NOMO-1 treated with DMSO at 0.1 percent for 48 hours (cell line): Measurements from ENCODE around the gene DDX54.

Experiments used
- DNase-seq: peaks from one replicate; lab custom pipeline; 2025; ENCODE audit not compliant: unreplicated experiment; lab: John Stamatoyannopoulos, UW

The DDX54 gene

DNA sequence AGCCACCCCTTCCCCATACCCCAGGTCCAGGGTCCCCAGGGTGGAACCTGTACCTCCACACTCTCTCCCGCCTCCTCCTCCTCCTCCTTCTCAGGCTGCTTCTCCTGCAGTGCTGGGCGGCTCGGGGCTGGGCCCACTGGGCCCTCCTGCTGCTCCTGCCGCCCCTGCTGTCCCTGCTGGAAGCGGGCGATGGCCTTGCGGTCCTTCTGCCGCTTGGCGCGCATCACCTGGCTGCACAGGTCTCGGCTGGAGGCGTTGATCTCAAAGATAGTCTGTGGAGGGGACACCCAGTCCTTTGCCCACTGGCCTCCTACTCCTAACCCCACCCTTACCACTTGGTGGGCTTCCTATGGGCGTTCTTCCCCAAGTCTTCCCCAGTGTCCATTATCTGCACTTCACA is 21.3 kb downstream of the DDX54 start:
- DNase-seq, result no peak

DNA sequence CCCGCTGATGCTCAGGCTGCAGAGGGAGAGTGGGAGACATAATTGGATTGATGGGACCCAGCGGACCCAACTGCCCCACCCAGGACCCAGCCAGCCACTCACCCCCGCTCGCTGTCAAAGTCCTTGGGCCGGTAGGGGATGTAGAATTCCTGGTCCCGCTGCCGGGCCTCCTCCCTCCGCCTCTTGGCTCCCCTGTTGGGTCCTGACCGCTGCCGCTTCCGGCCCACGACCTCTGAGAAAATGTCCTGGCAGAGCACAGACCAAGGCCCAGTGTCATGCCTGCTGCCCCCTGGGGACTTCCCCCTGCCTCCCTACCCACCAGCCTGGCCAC is 22.3 kb downstream of the DDX54 start:
- DNase-seq, result no peak

DNA sequence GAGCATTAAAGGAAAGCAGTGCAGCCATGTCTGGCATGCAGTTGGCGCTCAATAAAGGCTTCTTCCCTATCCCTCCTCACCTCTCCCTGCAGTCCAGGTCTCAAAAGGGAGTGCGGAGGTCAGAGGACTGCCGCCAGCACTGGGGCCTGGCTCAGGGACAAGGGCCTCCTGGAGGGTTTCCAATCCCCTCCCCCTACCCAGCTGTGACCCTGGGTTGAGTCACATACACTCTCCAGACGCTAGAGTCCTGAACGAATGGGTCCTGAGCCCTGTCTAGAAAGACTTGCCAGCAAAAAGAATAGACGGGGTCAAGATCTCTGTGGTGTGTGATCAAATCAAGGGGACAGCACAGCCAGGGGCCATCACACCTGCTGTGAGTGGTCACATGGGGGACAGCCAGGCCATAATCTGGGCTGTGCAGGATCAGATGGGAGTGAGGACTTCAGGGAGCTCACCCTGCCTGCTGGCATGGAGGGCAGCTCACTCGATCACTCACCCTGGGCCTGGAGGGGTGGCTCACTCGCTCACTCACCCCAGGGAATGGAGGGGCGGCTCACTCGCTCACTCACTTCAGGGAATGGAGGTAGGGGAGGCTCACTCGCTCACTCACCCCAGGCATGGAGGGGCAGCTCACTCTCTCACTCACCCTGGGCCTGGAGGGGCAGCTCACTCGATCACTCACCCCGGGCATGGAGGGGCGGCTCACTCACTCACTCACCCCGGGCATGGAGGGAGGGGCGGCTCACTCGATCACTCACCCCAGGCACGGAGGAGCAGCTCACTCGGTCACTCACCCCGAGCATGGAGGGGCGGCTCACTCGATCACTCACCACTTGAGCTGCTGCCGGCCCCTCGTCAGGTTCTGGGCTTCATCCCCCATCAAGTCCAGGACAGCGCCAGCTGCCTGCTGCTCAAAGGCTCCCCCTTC is 22.9 kb downstream of the DDX54 start:
- no peak for DNase-seq

DNA sequence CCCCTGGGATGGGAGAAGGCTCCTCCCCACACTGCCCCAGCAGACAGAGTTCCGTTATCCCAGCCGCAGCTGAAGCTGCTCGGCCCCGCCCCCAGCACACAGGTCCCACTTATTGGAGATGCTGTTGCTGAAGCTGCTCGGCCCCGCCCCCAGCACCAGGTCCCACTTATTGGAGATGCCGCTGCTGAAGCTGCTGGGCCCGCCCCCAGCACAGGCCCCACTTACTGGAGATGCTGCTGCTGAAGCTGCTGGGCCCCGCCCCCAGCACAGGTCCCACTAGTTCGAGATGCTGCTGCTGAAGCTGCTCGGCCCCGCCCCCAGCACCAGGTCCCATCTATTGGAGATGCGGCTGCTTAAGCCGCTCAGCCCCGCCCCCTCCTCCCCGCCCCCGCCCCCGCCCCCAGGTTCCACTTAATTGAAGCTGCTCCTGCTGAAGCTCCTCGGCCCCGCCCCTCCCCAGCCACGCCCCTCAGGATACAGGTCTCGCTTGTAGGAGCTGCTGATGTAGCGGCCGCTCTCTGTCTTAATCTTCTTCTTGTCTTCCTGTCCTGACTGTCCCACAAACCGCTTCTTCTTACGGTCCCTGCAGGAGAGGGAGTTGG is 23.8 kb downstream of the DDX54 start:
- DNase-seq, result no peak

DNA sequence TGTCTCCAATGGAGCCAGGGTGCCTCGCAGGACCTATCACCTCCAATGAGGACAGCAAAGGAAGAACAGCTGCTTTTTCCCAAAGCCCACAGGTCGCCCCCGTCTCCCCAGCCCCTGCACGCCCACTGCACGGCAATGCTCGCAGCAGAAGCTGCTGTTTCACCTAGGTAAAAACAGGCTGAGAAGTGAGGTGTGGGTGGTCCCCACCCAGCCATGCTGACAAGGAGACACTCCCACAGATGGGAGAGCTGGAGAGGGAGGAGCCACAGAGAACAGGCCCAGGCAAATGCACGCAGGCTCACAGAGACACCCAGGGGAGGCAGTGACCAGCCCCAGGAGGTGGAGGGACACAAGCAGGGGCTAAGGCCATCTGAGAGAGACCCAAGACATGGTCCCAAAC is 25.3 kb downstream of the DDX54 start:
- DNase-seq, result no peak

DNA sequence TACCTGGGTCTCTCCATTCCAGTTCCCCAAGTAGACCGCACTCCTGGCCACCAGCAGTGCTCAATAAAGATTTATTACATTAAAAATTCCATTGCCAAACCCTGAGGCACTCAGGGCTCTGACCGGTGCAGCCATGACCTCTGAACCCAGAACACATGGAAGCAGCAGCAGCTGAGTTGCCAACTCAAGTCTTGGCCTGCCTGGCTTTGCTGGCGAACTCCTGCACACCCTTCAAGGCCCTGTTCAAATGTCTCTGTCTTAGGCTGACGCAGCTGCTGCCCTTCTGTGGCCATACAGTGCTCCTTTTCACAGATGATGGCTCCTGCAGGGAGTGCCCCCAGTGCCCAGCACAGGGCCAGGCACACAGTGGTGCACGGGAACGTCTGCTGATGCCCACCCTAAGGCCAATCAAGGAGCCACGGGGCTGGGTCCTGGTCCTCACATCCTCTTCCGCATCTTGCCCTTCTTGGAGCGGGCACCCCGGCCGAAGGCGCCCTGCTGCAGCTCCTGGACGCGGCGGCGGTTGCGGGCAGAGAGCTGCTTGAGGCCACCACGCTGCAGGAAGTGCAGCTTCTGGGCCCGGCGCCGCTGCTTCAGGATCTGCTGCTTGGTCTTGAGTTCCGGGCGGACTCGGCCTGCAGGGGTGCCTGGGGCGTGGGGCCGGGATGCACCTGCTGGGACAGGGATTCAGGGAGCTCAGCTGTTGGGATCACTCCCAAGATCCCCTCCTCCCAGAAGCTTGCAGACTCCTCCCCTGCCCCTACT is 26.7 kb downstream of the DDX54 start:
- DNase-seq, result no peak

DNA sequence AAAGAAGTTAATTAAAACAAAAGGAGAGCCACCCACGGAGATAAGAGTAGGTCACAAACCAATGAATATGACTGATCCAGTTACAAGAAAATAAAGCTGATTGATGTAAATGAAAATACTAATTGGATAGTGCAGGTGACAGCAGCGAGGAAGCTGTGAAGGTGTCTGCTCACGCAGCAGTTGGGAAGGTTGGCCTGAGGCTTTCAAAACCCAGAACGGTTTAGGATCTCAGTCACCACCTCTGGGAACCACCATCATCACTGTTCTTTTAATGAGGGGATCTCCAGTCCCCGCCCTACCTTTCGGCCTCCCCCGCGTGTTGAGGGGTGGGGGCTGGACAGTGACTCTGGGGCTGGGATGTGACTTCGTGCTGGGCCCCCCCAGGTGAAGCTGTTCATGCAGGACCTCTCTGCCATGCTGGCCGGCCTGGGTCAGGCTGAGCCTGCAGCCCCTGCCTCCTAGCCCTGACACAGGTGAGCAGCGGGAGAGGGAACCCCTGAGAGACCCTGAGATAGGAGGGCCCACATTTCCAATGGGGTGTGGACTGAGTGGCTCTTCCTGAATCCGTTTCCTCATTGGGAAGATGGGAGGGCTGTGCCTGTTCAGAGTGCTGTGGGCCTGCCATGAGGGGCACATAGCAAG is 27.9 kb downstream of the DDX54 start:
- no peak for DNase-seq

DNA sequence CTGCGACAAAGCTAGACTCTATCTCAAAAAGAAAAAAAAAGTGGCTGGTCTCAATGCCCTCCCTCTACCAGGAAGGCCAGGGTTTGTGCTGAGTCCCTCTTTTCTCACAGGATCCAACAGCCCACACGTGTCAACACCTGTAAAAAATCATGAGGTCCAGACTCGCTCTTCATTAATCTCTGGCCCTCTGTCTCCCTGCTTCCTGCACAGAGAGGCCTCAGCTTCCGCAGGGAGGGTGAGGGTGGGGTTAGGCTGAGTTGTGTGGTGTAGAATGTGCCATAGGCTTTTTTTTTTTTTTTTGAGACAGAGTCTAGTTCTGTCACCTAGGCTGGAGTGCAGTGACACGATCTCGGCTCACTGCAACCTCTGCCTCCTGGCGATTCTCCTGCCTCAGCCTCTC is 29.6 kb downstream of the DDX54 start:
- no peak for DNase-seq

DNA sequence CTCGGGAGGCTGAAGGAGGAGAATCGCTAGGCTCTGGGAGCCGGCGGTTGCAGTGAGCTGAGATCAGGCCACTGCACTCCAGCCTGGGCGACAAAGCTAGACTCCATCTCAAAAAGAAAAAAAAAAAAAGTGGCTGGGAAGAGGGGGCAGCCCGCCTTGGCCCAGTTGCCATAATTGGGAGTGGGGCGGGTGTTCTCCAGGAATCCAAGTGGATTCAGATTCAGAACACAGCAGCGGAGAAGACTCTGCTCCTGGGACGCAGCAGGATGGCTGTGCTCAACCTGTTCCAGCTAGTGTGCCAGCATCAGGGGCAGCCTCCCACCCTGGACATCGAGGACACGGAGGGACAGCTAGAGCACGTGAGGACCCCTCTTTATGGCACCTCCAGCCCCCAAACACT is 30.2 kb downstream of the DDX54 start:
- no peak for DNase-seq

DNA sequence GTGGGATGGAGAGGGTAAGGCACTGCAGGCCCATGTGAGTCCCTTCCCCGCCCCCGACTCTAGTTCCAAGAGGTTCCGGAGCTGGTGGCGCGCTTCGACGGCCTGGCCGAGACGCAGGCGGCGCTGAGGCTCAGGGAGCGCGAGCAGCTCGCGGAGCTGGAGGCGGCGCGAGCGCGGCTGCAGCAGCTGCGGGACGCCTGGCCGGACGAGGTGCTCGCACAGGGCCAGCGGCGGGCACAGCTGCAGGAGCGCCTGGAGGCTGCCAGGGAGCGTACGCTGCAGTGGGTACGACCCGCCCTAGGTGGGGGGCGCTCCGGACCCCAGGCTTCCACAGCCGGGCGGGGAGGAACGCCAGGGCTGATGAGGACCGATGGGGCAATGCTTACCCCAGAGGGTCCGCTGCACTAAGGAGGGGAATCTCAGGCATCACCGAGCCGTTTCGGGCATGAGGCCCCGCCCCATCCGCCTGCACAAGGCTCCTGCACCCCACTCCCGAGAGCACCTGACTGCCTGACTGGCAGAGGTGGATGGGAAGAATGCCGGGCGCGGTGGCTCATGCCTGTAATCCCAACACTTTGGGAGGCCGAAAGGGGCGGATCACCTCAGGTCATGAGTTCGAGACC is 30.8 kb downstream of the DDX54 start:
- no peak for DNase-seq

DNA sequence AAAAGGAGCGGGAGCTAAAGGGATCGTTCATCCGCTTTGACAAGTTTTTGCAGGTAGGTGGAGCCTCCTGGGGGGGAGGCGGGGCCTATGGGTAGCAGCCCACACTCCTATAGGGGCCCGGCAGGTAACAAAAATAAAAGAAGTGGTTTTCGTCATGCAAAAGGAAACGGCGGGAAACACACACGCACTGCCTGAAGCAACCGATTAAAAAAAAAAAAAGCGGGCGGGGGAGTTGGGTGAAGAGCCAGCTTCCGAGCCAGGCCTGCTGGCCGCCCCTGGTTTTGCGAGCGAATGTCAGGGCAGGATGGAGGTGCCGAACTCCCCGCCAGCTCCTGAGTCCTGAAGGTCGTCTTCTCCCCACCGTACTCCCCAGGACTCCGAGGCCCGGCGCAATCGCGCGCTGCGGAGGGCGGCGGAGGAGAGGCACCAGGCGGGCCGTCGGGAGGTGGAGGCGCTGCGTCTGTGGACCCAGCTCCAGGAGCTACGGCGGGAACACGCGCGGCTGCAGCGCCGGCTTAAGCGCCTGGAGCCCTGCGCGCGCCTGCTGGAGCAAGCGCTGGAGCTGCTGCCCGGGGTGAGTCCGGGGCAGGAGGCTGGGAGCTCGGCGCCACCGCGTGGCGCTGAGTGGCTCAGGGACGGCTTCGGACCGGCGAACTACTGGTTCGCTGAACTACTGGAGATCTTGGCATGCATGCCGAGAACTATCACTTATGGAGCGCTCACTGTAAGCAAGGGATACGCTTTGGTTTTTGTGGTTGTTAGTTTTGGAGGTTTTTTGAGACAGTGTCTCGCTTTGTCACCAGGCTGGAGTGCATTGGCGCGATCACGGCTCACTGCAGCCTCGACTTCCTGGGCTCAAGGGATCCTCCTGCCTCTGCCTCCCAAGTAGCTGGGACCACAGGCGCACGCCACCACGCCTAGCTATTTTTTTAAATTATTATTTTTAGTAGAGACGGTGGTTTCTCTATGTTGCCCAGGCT is 32.2 kb downstream of the DDX54 start:
- peak; percentile 69 for DNase-seq

DNA sequence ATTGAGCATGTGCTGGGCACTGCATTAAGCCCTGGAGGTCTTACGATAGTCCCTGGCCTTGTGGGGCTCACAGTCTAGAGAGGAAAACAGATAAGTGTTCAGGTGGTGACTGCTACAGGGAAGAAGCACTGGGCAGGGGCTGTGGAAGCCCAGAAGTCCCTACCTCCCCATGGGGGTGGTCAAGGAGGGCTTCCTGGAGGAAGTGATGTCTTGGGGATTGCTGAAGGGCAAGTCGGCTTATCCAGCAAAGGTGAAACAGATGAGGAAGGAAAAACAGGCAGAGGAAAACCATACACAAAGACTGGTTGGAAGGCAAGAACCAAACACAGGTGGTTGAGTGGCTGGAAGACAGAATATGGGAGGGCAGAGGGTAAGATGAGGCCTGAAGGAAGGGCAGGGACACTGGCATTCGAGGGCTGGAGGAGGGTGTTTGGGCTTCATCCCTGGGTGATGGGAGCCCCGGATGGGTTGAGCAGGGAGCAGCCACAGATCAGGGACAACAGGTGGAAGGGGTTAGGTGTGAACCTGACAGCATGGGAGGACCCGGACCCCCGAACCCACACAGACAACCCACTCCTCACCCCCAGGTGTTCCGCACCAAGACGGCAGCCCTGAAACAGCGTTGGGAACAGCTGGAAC is 33.0 kb downstream of the DDX54 start:
- DNase-seq, result no peak

DNA sequence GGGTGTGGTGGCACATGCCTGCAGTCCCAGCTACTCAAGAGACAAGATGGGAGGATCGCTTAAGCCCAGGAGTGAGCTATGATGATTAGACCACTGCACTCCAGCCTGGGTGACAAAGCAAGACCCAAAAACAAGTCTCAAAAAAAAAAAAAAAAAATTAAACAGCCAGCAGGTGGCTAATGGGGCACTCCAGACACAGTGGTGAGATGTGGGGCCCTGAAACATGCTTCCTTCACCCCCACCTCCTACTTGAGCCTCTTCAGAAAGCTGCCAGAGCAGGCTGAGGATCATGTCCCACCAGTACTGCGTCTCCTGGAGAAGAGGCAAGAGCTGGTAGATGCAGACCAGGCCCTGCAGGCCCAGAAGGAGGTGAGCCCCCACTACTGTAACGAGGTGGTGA is 33.6 kb downstream of the DDX54 start:
- DNase-seq, result no peak

DNA sequence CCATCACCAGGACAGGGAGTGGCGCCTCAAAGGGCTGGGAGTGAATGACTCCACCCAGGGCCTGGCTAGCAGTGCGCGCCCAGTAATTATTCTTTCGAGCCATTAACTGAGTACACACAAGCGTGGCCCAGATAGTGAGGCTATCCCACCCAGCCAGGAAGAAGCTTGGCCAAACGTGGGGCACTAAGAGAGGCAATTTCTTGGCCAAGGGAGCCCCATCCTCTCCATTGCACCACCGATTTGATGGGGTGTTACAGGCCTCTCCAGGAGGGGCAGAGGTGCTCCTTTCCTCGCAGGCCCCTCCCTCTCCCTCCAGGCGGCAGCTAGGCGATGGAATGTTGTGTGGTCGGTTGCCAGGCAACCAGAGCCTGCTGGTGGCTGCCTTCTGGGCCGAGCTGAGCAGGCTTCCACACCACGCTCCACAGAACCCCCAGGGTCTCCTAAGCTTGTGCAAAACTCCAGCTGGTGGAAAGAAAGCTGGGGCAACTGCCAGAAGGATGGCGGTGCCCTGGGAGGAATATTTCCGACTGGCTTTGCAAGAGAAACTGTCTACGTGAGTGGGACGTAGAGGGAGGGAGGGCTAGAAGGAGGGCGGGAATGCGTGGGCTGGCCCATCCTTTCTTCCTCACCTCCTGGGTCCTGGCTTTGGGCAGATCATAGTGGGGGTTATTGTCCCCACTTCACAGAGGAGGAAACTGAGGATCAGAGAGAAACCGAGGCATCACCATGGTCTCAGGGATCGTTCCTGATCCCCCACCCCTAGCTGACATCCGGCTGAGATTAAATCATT is 35.7 kb downstream of the DDX54 start, which contains the start of gene CFAP73:
Gene CFAP73, plus strand, starts transcription at position 364 of the 790 bp plus-strand sequence. Its CDS starts 134 bp downstream, at position 498.
- no peak for DNase-seq

DNA sequence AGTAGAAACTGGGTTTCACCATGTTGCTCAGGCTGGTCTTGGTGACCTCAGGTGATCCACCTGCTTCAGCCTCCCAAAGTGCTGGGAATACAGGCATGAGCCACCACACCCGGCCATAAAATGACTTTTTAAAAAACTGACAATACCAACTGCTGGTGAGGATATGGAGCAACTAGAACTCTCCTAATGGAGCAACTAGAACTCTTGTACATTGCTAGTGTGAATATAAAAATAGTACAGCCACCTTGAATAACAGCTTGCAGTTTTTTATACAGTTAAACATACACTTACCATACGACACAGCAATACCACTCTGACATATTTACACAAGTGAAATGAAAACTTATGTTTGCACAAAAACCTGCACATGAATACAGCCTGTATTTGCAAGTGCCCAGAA is 38.3 kb downstream of the DDX54 start:
- no peak for DNase-seq

DNA sequence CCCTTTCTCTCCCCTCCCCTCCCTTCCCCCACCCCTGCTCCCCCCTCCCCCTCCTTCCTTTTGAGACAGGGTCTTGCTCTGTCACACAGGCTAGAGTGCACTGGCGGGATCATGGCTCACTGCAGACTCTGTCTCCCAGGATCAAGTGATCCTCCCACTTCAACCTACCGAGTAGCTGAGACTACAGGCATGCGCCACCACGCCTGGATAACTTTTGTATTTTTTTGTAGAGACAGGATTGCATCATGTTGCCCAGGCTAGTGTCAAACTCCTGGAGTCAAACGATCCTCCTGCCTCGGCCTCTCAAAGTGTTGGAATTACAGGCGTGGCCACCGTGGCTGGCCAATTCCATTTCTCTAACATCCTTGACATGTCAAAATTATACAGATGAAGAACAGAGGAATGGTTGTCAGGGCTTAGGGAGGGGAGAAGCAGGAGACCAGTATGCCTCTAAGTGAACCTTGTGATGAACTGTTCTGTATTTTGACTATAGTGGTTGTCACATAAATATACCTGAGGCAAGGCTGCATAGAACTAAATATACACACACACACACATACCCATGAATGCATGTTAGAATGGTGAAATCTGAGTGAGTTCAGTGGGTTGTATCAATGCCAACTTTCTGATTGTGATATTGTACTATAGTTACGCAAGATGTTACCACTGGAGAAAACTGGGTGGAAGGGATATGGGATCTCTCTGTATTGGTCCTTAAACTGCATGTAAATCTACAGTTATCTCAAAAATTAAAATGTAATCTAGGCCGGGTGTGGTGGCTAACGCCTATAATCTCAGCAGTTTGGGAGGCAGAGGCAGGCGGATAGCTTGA is 39.3 kb downstream of the DDX54 start:
- DNase-seq, result no peak

DNA sequence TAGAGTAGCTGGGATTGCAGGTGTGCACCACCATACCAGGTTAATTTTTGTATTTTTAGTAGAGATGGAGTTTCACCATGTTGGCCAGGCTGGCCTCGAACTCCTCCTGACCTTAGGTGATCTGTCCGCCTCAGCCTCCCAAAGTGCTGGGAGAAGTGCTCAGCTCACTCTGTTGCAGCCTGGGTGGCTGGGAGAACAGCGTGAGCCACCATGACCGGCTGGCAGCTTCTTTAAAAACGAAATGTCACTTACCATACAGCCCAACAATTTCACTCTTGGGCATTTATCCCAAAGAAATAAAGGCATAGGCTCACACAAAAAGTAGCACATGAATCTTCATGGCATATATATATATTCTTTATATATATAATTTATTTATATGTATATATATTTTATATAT is 40.5 kb downstream of the DDX54 start:
- DNase-seq, result no peak

DNA sequence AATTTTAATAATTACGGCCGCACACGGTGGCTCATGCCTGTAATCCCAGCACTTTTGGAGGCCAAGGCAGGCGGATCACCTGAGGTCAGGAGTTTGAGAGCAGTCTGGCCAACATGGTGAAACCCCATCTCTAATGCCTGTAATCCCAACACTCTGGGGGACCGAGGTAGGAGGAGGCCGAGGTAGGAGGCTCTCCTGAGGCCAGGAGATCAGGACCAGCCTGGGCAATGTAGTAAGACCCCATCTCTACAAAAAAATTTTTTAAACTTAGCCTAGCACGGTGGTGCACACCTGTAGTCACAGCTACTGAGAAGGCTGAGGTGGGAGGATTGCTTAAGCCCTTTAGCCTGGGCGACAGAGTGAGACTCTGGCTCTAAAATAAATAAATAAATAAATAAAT is 41.3 kb downstream of the DDX54 start:
- no peak for DNase-seq
